HCT116 (cell line): ENCODE measurements around the gene NPIPA2. TPM values are rescaled to one million over a fixed set of nuclear protein-coding genes. Genes with fewer than 3 reads are reported as not detected.
"Not testable (repeated sequence)": the region's sequence is repeated elsewhere in the genome, so short reads cannot be mapped to it uniquely, and the experiment has no call there.

ENCODE experiments used
- ATAC-seq: fragments of 200-7000 bp; cut with Tn5 transposase; 2 replicates; pipeline ENCODE4 v1.9.1; 2020; ENCODE audit warnings: mild to moderate bottlenecking, moderate library complexity
- BruUV-seq: library from RNA; stranded (reverse); fragments of 400-500 nt; replicated peaks from 2 replicates; lab custom pipeline; 2021; lab: Mats Ljungman, UMichigan
- CTCF ChIA-PET: fragments of 300-600 bp; sonication (Branson Sonifier 250); formaldehyde crosslinking; loops from one replicate; lab custom pipeline; 2021; ENCODE audit warnings: antibody characterized with exemption; lab: Charles Lee
- POLR2A ChIA-PET: fragments of 300-600, 350-600 bp; sonication (Branson Sonifier 250); formaldehyde crosslinking; loops from one replicate; lab custom pipeline; 2021; ENCODE audit warnings: antibody characterized with exemption; lab: Charles Lee
- RAD21 ChIA-PET, 2 experiments: fragments of 300-600 bp; sonication (Branson Sonifier 250); formaldehyde crosslinking; loops; one replicate each; lab custom pipeline; 2023; ENCODE audit warnings: low total read pairs in 2 of 2; ENCODE audit not compliant: uncharacterized antibody in 2 of 2, unreplicated experiment in 2 of 2, low non-redundant PET in 1 of 2; lab: Charles Lee
- DNase-seq: peaks from one replicate; pipeline ENCODE4 v3.0.0-alpha.2; 2010; ENCODE audit warnings: low read depth, low spot score
- H2AFZ ChIP-seq: fragments of 200-600 bp; shearing (Covaris generic), sonication (generic); 2 replicates; pipeline ENCODE4 v1.6.1; 2017; ENCODE audit warnings: low read depth, mixed run types, mixed read lengths, antibody characterized with exemption, low read length; ENCODE audit not compliant: poor library complexity, severe bottlenecking
- H3K27ac ChIP-seq: 2 replicates; pipeline ENCODE4 v1.5.1; 2012; ENCODE audit warnings: low read depth, low read length
- H3K27me3 ChIP-seq: fragments of 200-600 bp; sonication (generic); 2 replicates; pipeline ENCODE4 v1.6.1; 2016; ENCODE audit warnings: mixed run types, low read length, mixed read lengths; ENCODE audit not compliant: insufficient read depth
- H3K36me3 ChIP-seq, 2 experiments: fragments of 200-500 bp in 1 of 2; fragments of 200-600 bp in 1 of 2; sonication (Bioruptor generic) in 1 of 2; sonication (generic) in 1 of 2; 2 replicates each; pipeline versions ENCODE4 v1.5.1 to v1.6.1; 2014 to 2016; ENCODE audit warnings: low read length in 2 of 2, inconsistent platforms in 1 of 2, mixed read lengths in 1 of 2, mixed run types in 1 of 2; ENCODE audit not compliant: insufficient read depth in 2 of 2, control insufficient read depth in 1 of 2
- H3K4me1 ChIP-seq, 2 experiments: fragments of 200-600 bp in 1 of 2; sonication (generic) in 1 of 2; 2 replicates each; pipeline versions ENCODE4 v1.5.1 to v1.6.1; 2012 to 2017; ENCODE audit warnings: low read length in 2 of 2, inconsistent platforms in 1 of 2, mild to moderate bottlenecking in 1 of 2, mixed read lengths in 1 of 2, mixed run types in 1 of 2, moderate library complexity in 1 of 2; ENCODE audit not compliant: insufficient read depth in 2 of 2, control insufficient read depth in 1 of 2
- H3K4me2 ChIP-seq: fragments of 200-600 bp; sonication (generic); 2 replicates; pipeline ENCODE4 v1.6.1; 2017; ENCODE audit warnings: mixed run types, low read length, mixed read lengths
- H3K4me3 ChIP-seq, 2 experiments: fragments of 200-600 bp in 1 of 2; sonication (generic) in 1 of 2; replicated peaks in 1 of 2; 2 replicates each; pipeline ENCODE4 v1.5.1; 2011 to 2016; ENCODE audit warnings: low read length in 2 of 2, control low read depth in 1 of 2, low read depth in 1 of 2, mild to moderate bottlenecking in 1 of 2, mixed read lengths in 1 of 2, mixed run types in 1 of 2
- H3K79me2 ChIP-seq: fragments of 200-600 bp; sonication (generic); 2 replicates; pipeline ENCODE4 v1.6.1; 2017; ENCODE audit warnings: mild to moderate bottlenecking, mixed run types, low read length, moderate library complexity, mixed read lengths; ENCODE audit not compliant: insufficient read depth
- H3K9ac ChIP-seq: fragments of 200-600 bp; sonication (generic); 2 replicates; pipeline ENCODE4 v1.6.1; 2016; ENCODE audit warnings: low read length, mixed read lengths
- H3K9me2 ChIP-seq: fragments of 200-600 bp; sonication (generic), shearing (Covaris generic); 2 replicates; pipeline ENCODE4 v1.6.1; 2017; ENCODE audit warnings: mixed run types, mild to moderate bottlenecking, moderate library complexity; ENCODE audit not compliant: insufficient read depth
- H3K9me3 ChIP-seq, 2 experiments: fragments of 200-500 bp in 1 of 2; fragments of 200-600 bp in 1 of 2; sonication (Bioruptor generic) in 1 of 2; sonication (generic) in 1 of 2; 2 replicates each; pipeline ENCODE4 v1.6.1; 2014 to 2017; ENCODE audit warnings: low read length in 2 of 2, mixed read lengths in 2 of 2, inconsistent platforms in 1 of 2, low read depth in 1 of 2, mild to moderate bottlenecking in 1 of 2, mixed run types in 1 of 2, moderate library complexity in 1 of 2; ENCODE audit not compliant: control insufficient read depth in 1 of 2, insufficient read depth in 1 of 2
- H4K20me1 ChIP-seq: fragments of 200-600 bp; sonication (generic), shearing (Covaris generic); 2 replicates; pipeline ENCODE4 v1.6.1; 2017; ENCODE audit warnings: mixed run types, mild to moderate bottlenecking, moderate library complexity; ENCODE audit not compliant: insufficient read depth
- intact Hi-C: fragments of 100-400 bp; cut with micrococcal nuclease; formaldehyde crosslinking; loops from 2 replicates; pipeline ENCODE4 v1.10.0; 2022
- total RNA-seq: library from RNA; stranded (reverse); gene quantifications from one replicate; pipeline ENCODE4 v1.2.1, GENCODE V29; 2021; ENCODE audit not compliant: unreplicated experiment

NPIPA2 gene
- total RNA-seq, 1 experiment from 2014 or later = 3.1 TPM

DNA sequence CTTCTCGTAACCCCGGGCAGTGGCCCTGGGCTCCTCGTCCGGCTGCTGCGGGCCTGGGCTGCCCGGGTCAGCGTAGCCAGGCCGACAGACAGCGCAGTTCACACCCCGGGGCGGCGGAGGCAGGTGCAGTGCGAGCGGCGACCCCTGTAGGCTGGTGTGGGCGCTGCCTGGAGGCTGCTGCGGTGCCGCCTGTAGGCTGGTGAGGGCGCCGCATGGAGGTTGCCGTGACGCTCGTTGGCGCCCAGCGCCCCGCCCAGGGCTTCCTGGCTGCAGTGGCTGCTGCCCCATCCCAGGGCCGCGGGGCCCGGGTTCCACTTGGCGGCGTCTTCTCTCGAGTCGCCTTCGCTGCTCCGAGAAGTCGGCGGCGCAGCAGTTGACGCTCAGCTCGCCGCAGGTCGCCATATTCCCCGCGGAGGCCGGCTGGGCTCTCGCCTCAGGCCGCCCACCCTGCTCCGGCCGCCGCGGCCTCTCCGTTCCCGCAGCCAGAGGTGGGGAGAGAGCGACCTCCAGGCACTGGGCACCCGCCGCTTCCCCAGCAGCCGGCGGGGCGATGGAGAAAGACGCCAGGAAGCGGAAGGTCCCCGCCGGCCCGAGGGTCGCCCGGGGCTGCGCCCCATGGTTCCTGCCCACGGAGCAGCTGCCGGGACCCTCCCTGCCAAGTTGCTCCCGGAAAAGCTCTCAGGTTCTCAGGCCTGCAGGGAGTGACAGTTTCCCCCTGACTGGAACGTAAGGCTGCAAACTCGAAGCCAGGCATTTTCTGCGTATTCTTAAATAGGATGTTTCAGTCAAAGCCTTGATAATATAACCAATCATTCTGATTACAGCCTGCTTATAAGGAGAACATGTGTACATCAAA is 38.9 kb upstream of the NPIPA2 start, which contains the start of gene NPIPA3:
Gene NPIPA3, plus strand, starts transcription at position 256 of the 856 bp plus-strand sequence. CDS start 5,533 bp downstream, outside the sequence.
- POLR2A ChIA-PET, H3K9me2 ChIP-seq, H3K4me3 ChIP-seq, H3K36me3 ChIP-seq, H3K4me2 ChIP-seq, H3K27me3 ChIP-seq, H4K20me1 ChIP-seq, RAD21 ChIA-PET, BruUV-seq, CTCF ChIA-PET, intact Hi-C loops, H3K9ac ChIP-seq, DNase-seq, H3K9me3 ChIP-seq, H3K4me1 ChIP-seq, H3K79me2 ChIP-seq, H3K27ac ChIP-seq, H2AFZ ChIP-seq: not testable (repeated sequence)
- peak; percentile 97 for ATAC-seq

DNA sequence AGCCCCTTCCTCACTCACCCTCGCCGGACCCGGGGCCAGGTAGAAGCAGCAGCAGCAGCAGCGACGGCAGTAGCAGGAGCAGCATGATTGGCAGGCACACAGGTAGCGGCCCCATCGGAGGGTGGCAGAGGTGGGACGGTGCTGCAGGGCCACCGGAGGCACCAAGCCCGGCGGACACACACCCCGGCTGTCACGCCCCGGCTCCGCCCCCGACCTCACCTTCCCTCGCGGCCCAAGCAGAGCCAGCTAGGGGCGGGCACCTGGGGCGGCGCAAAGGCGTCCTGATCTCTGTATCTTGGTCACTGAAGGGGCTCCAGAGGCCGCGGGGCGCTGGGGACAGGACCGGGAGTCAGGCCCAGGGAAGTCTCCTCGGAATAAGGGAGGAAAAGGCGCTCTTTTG is 9.1 kb upstream of the NPIPA2 start:
- H3K9me2 ChIP-seq, H3K36me3 ChIP-seq, H3K4me3 ChIP-seq, POLR2A ChIA-PET, H3K9ac ChIP-seq, H3K27me3 ChIP-seq, H3K4me1 ChIP-seq, intact Hi-C loops, H3K79me2 ChIP-seq, H3K9me3 ChIP-seq, RAD21 ChIA-PET, H4K20me1 ChIP-seq, H3K27ac ChIP-seq, BruUV-seq, H2AFZ ChIP-seq, CTCF ChIA-PET, DNase-seq, H3K4me2 ChIP-seq: not testable (repeated sequence)
- peak; percentile 96 for ATAC-seq

DNA sequence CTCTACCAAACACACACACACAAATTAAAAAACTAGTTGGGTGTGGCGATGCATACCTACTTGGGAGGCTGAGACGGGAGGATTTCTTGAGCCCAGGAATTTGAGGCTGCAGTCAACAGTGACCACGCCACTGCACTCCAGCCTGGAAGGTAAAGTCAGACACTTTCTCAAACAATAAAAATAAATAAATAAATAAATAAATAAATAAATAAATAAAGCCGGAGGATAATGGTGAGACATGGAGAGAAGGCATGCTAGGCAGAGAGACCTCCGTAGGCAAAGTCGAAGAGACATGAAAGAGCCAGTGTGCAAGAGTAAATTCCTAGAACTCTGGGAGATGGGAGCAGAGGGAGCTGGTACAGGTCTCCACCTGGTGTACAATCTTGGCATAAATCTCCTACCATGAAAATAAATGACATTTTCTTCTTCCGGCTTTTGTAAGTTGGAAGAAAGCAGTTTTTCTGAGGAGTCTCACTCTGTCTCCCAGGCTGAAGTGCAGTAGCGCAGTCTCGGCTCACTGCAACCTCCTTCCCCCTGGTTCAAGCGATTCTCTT is 1.4 kb upstream of the NPIPA2 start:
- peak; percentile 56 for ATAC-seq
- H2AFZ ChIP-seq, H3K4me1 ChIP-seq, CTCF ChIA-PET, H3K4me3 ChIP-seq, H3K9me3 ChIP-seq, POLR2A ChIA-PET, H3K27ac ChIP-seq, H3K36me3 ChIP-seq, DNase-seq, H3K4me2 ChIP-seq, H4K20me1 ChIP-seq, BruUV-seq, H3K9me2 ChIP-seq, intact Hi-C loops, RAD21 ChIA-PET, H3K79me2 ChIP-seq, H3K27me3 ChIP-seq, H3K9ac ChIP-seq: not testable (repeated sequence)

DNA sequence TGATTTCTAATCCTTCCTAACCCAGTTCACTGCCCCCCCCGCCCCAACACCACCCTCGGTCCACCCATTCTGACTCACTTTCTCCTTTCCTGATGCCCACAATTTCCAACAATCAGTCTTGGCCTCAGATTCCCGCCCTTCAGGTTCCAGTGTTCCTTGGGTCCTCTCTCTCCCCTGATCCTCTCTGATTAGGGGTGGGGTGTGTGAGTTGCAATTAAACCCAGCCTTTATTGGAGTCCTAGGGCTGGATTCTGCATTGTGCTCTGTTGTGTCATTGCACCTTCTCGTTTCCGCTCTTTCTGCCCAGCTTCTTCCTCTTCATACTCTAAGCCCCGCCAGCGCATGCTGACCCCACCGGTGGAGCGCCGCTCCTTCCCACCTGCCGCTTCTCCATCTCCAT is 539 bp upstream of the NPIPA2 start:
- 0 out of 2 replicates have a peak, but pooled peaks have one; percentile 7 for ATAC-seq

More for the DNA sequence above, 539 bp upstream of the NPIPA2 start:
- intact Hi-C loops, RAD21 ChIA-PET, H4K20me1 ChIP-seq, H3K27me3 ChIP-seq, CTCF ChIA-PET, H3K9ac ChIP-seq, H3K4me3 ChIP-seq, H3K9me2 ChIP-seq, DNase-seq, H3K9me3 ChIP-seq, H3K27ac ChIP-seq, H3K4me2 ChIP-seq, H3K4me1 ChIP-seq, BruUV-seq, H3K36me3 ChIP-seq, POLR2A ChIA-PET, H3K79me2 ChIP-seq, H2AFZ ChIP-seq: not testable (repeated sequence)
